ENCODE results near the gene GIT1. TPM values are rescaled to one million over a fixed set of nuclear protein-coding genes. Genes with fewer than 3 reads are reported as not detected.
A peak's percentile ranks its signal among the peaks of the same experiment; 100 is the strongest.

The GIT1 gene
- total RNA-seq, 4 donors from 2014 or later = 28.7 to 50.4 (median 39.9) TPM

DNA sequence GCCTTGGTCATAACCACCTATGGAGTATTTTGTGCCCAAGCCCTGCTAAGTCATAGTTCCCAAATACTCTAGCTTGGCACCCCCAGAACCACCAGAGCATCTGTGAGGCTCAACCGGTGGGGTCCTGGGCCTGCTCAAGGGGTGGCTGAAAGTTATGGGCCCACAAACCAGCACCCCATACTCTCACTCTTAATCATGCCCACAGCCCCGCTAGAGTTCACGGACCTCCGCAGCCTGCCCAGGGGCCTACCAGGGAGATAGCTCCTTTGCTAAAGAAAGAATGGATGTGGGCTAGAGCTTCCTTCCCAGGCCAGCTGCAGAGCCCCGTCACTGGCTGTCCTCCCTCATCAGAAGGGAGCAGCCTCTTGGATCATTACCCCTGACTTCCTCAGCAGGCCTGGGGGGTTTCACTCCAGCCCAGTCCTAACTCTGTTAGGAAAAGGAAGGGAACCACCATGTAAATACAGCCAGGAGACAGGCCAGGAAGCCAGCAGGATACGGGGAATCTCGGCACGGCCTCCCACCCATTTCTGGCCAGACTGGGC, 1.4 kb downstream of the GIT1 start:
- Histone ChIP-seq H3K4me3 (peak overlapping the region; percentile 85 to 99 (median 88)), H3K27me3 (no peaks in the 10 kb centered on the region), H3K4me1 (peaks cover 80 to 90% (median 87%) of the 10 kb centered on the region in 4 donors), H3K27ac (replicated peaks in 1 of 4) (peak overlapping the region; percentile 85 to 94 (median 88)), H3K9me3 (no peaks in the 10 kb centered on the region), H3K36me3 (peaks cover 0 to 7% (median 6%) of the 10 kb centered on the region in 4 donors)
- no peak for DNase-seq (ENCODE audit: extremely low spot score)
- intact Hi-C loops (cut with DNase I) = loop anchor here (5.0 kb wide), 1 partner anchor 39 kb away; no protein-coding TSS in a partner anchor
- 33% methylated on average over 3 of the region's 8 CpGs for WGBS
- no peak for TF ChIP-seq EP300 (IDR thresholded peaks at IDR 0.05)
- TF ChIP-seq POLR2AphosphoS5 (IDR thresholded peaks at IDR 0.05) = no peak
- TF ChIP-seq, protein P1, sequence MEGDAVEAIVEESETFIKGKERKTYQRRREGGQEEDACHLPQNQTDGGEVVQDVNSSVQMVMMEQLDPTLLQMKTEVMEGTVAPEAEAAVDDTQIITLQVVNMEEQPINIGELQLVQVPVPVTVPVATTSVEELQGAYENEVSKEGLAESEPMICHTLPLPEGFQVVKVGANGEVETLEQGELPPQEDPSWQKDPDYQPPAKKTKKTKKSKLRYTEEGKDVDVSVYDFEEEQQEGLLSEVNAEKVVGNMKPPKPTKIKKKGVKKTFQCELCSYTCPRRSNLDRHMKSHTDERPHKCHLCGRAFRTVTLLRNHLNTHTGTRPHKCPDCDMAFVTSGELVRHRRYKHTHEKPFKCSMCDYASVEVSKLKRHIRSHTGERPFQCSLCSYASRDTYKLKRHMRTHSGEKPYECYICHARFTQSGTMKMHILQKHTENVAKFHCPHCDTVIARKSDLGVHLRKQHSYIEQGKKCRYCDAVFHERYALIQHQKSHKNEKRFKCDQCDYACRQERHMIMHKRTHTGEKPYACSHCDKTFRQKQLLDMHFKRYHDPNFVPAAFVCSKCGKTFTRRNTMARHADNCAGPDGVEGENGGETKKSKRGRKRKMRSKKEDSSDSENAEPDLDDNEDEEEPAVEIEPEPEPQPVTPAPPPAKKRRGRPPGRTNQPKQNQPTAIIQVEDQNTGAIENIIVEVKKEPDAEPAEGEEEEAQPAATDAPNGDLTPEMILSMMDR (IDR thresholded peaks at IDR 0.05) = no peak
- TF ChIP-seq POLR2A (IDR thresholded peaks at IDR 0.05; ENCODE audit: low read depth) = no peak

DNA sequence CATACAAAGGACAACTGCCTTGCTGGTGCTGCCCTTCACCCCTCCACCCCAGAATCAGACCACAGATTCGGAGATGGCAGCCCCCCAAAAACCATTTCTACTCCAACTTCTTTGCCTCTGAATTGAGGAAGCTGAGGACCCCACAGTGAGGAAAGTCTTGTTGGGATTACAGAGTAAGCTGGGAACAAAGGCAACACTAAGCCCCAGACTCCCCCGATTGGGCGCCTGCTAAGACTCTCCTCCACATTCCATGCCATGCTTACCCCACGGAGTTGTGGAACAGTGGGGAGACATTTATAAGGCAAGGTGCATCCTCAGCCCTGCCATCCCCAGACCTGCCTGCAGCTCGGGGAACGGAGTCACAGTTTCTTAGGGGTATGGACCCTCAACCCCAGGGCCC, 1.9 kb downstream of the GIT1 start:
- TF ChIP-seq, protein P1 (IDR thresholded peaks at IDR 0.05) = no peak
- TF ChIP-seq POLR2A (IDR thresholded peaks at IDR 0.05; ENCODE audit: low read depth) (no peak), POLR2AphosphoS5 (IDR thresholded peaks at IDR 0.05) (no peak), EP300 (IDR thresholded peaks at IDR 0.05) (no peak)
- intact Hi-C loops (cut with DNase I) = loop anchor here (5.0 kb wide), 1 partner anchor 40 kb away; no protein-coding TSS in a partner anchor
- peak overlapping the region; percentile 85 to 99 (median 88) for H3K4me3 ChIP-seq
- 79% methylated on average over 6 of the region's 6 CpGs for WGBS
- DNase-seq (ENCODE audit: extremely low spot score) = no peak
- H3K27me3 ChIP-seq = no peaks in the 10 kb centered on the region
- H3K9me3 ChIP-seq = no peaks in the 10 kb centered on the region
- H3K36me3 ChIP-seq = peaks cover 3 to 12% (median 11%) of the 10 kb centered on the region in 4 donors
- H3K4me1 ChIP-seq = peaks cover 80 to 92% (median 88%) of the 10 kb centered on the region in 4 donors
- peak overlapping the region; percentile 85 to 94 (median 88) for H3K27ac ChIP-seq (replicated peaks in 1 of 4)

DNA sequence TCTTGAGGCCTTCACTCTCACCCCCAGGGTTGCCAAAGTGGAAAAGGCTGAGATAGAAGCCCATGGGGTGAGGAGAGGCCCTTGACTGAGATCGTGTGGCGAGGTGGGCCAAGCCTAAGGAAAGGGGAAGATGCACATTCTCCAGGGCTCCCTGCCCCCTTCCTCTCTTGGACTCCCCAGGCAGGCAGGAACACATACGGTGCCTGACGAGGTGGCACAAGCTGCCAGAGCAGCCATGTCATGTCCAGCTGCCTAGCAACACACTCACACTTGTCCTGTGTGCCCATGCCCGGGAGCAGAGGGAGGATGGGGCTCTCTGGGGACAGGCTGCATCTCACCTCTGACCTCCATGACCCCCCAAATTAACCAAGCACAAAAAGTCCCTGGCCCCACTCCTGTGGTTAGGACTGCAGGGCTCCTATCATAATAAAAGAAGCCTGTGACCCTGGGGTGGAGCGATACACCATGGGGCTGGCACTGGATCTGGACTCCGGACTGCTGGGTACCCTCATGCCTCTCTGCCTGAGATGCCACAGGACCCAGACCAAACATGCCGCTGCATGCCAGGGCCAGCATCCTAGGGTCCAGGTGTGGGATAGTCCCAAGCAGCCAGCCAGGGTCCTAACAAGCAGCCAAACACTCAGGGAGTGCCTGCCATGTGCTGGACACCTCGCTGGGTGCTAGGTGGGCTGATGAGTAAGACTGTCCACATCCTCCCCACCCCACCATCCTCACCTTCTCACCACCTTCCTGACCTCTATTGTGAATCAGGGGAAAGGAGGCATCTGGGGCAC, 2.6 kb downstream of the GIT1 start:
- H3K27ac ChIP-seq (replicated peaks in 1 of 4) = peak overlapping the region; percentile 85 to 94 (median 88)
- peaks cover 10 to 19% (median 18%) of the 10 kb centered on the region in 4 donors for H3K36me3 ChIP-seq
- peaks cover 73 to 92% (median 85%) of the 10 kb centered on the region in 4 donors for H3K4me1 ChIP-seq

DNA sequence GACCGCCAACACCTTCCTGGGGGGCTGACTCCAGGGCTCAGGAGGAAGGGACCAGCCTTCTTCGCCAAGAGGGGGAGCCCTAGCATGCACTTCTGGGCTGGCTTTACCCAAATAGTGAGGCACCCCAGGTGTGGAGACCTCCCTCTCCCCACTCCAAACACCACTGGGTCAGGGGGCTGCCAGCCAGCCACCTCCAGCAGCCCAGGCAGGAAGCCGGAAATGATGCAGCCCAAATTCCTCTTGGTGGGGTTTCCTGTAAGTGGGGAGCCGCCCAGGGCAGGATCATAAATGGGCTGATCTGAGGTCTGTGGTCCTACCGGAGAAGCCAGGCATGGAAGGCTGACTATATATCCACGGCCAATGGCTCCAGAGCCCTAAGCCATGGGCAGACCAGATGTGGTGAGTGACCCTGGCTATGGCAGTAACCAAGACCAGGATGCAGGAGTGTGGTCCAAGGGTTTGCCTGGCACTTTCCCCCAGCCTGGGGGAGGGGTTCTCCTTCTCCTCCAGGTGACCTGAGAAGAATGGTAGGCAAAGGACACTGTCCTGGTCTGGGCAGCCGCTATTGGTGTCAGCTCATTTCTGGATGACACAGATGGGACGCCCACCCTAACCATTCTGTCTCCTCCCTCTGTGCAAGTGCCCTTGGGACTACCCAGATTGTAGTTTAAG, 4.2 kb downstream of the GIT1 start:
- DNase-seq (ENCODE audit: extremely low spot score) = no peak
- peak overlapping the region; percentile 75 to 90 (median 82) for H3K27ac ChIP-seq (replicated peaks in 1 of 4)
- TF ChIP-seq, protein P1 (IDR thresholded peaks at IDR 0.05) = peak in 1 of 3 experiments; percentile 6
- no peak for TF ChIP-seq EP300 (IDR thresholded peaks at IDR 0.05)
- TF ChIP-seq POLR2A (IDR thresholded peaks at IDR 0.05; ENCODE audit: low read depth) = no peak
- peak; percentile 46 to 57 for TF ChIP-seq POLR2AphosphoS5 (IDR thresholded peaks at IDR 0.05)
- H3K4me3 ChIP-seq = peak overlapping the region; percentile 32 to 50 (median 36)
- H3K36me3 ChIP-seq = peaks cover 16 to 34% (median 32%) of the 10 kb centered on the region in 4 donors
- 52% methylated on average over 5 of the region's 8 CpGs for WGBS
- H3K27me3 ChIP-seq = no peaks in the 10 kb centered on the region
- H3K9me3 ChIP-seq = no peaks in the 10 kb centered on the region
- H3K4me1 ChIP-seq = peaks cover 64 to 92% (median 81%) of the 10 kb centered on the region in 4 donors
- intact Hi-C loops (cut with DNase I) = loop anchor here (5.0 kb wide), 1 partner anchor 42 kb away; no protein-coding TSS in a partner anchor

More for the DNA sequence above, 2.6 kb downstream of the GIT1 start:
- Histone ChIP-seq H3K27me3 (no peaks in the 10 kb centered on the region), H3K4me3 (peak overlapping the region; percentile 85 to 99 (median 88)), H3K9me3 (no peaks in the 10 kb centered on the region)
- no peak for DNase-seq (ENCODE audit: extremely low spot score)
- intact Hi-C loops (cut with DNase I) = loop anchor here (5.0 kb wide), 1 partner anchor 40 kb away; no protein-coding TSS in a partner anchor
- no peak for TF ChIP-seq POLR2A (IDR thresholded peaks at IDR 0.05; ENCODE audit: low read depth)
- TF ChIP-seq POLR2AphosphoS5 (IDR thresholded peaks at IDR 0.05) = no peak
- TF ChIP-seq EP300 (IDR thresholded peaks at IDR 0.05) = no peak
- TF ChIP-seq, protein P1 (IDR thresholded peaks at IDR 0.05) = no peak
- WGBS = 81% methylated on average over 5 of the region's 9 CpGs

Data from esophagus muscularis mucosa (tissue), 4 donors.